Hepatocyte (in vitro differentiated cells): ENCODE results near the gene LTO1. TPM values are rescaled to one million over a fixed set of nuclear protein-coding genes. Genes with fewer than 3 reads are reported as not detected.

ENCODE experiments used
- DNase-seq: peaks from one replicate; pipeline ENCODE4 v3.0.0-alpha.2; 2016; ENCODE audit warnings: low spot score
- H2AFZ ChIP-seq: fragments of 200-600 bp; sonication (generic); 2 replicates; pipeline ENCODE4 v1.6.0; 2016; ENCODE audit warnings: antibody characterized with exemption, mild to moderate bottlenecking
- H3K27ac ChIP-seq: fragments of 200-600 bp; sonication (generic); 2 replicates; pipeline ENCODE4 v1.5.1; 2016; ENCODE audit warnings: mild to moderate bottlenecking
- H3K27me3 ChIP-seq: fragments of 200-600 bp; sonication (generic); 2 replicates; pipeline ENCODE4 v1.6.1; 2016
- H3K36me3 ChIP-seq: fragments of 200-600 bp; sonication (generic); replicated peaks from 2 replicates; pipeline ENCODE4 v1.5.1; 2016; ENCODE audit warnings: low read depth; ENCODE audit not compliant: insufficient read depth
- H3K4me1 ChIP-seq: fragments of 200-600 bp; sonication (generic); 2 replicates; pipeline ENCODE4 v1.5.1; 2016; ENCODE audit warnings: mild to moderate bottlenecking, moderate library complexity; ENCODE audit not compliant: insufficient read depth
- H3K4me2 ChIP-seq: fragments of 200-600 bp; sonication (generic); 2 replicates; pipeline ENCODE4 v1.6.0; 2016
- H3K4me3 ChIP-seq: fragments of 200-600 bp; sonication (generic); 2 replicates; pipeline ENCODE4 v1.5.1; 2016; ENCODE audit warnings: mild to moderate bottlenecking
- H3K79me2 ChIP-seq: fragments of 200-600 bp; sonication (generic); 2 replicates; pipeline ENCODE4 v1.6.0; 2017; ENCODE audit warnings: mild to moderate bottlenecking
- H3K9me2 ChIP-seq: fragments of 200-600 bp; sonication (generic); replicated peaks from 2 replicates; pipeline ENCODE4 v1.6.0; 2017; ENCODE audit warnings: mild to moderate bottlenecking; ENCODE audit not compliant: insufficient read depth
- H3K9me3 ChIP-seq: fragments of 200-600 bp; sonication (generic); 2 replicates; pipeline ENCODE4 v1.5.1; 2016; ENCODE audit warnings: low read depth, mild to moderate bottlenecking
- H4K20me1 ChIP-seq: fragments of 200-600 bp; sonication (generic); 2 replicates; pipeline ENCODE4 v1.6.0; 2016; ENCODE audit warnings: mild to moderate bottlenecking; ENCODE audit not compliant: insufficient read depth, poor library complexity, severe bottlenecking
- EZH2 ChIP-seq: fragments of 200-600 bp; sonication (generic); IDR thresholded peaks from 2 replicates; pipeline ENCODE4 v1.6.1; 2016; ENCODE audit warnings: antibody characterized with exemption, mild to moderate bottlenecking, borderline replicate concordance
- EZH2phosphoT487 ChIP-seq: fragments of 200-600 bp; sonication (generic); IDR thresholded peaks from one replicate; pipeline ENCODE4 v1.6.1; 2018; ENCODE audit warnings: antibody characterized with exemption, mild to moderate bottlenecking, low read depth, moderate library complexity; ENCODE audit not compliant: unreplicated experiment, severe bottlenecking
- WGBS: methylation state at CpG from one replicate; pipeline ENCODE4 v1.1.6; 2016; ENCODE audit warnings: low lambda C conversion rate; ENCODE audit errors: missing lambda C conversion rate; 5-methylcytosine and 5-hydroxymethylcytosine counted together
- polyA plus RNA-seq: library from polyadenylated mRNA; unstranded; fragments of >200 nt; fragmentation: Nextera tagmentation; extraction: Ambion mirVana; gene quantifications from 2 replicates; pipeline ENCODE4 v1.2.1, GENCODE V29; 2016
- total RNA-seq: library from RNA; depleted of rRNA; stranded (reverse); fragments of >200 nt; gene quantifications from 2 replicates; pipeline ENCODE4 v1.2.3, GENCODE V29; 2014
- TF ChIP-seq, protein P1 (sequence below): fragments of 200-600 bp; sonication (generic); IDR thresholded peaks from 2 replicates; pipeline ENCODE4 v1.5.1; 2016; ENCODE audit warnings: antibody characterized with exemption, mild to moderate bottlenecking; ENCODE audit not compliant: poor library complexity

LTO1 gene
- total and polyA plus RNA-seq, 2 experiments from 2014 or later: 12.6 to 13.4 TPM

DNA sequence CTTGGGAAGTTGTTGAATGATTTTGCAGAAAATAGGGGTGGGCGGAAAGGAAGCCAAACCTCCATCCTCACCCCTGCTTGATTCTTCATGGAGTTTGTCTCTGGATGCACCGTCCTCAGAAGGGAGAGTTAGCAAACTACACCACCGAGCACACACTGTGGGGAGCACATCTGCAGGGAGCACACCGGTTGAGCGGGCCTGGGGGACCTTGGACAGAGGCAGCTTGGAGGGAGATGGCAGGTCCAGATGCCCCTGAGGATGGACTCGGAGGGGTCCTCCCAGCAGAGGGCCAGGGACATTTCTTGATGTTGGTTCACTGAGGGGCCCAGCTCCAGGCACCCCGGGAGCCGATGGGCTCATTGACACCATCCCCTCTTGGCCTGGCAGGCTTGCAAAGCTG is 43.8 kb upstream of the LTO1 start:
- Histone ChIP-seq H4K20me1 (no peaks in the 10 kb centered on the region), H3K36me3 (no peaks in the 10 kb centered on the region), H3K27me3 (peaks cover 21% of the 10 kb centered on the region), H3K4me2 (no peak overlapping the region), H3K4me3 (no peak overlapping the region), H3K4me1 (no peaks in the 10 kb centered on the region), H3K9me3 (no peaks in the 10 kb centered on the region), H2AFZ (no peak overlapping the region), H3K9me2 (no peaks in the 10 kb centered on the region), H3K27ac (no peak overlapping the region), H3K79me2 (no peaks in the 10 kb centered on the region)
- WGBS: 89% methylated on average over 8 of the region's 8 CpGs
- TF ChIP-seq EZH2 (no peak), EZH2phosphoT487 (no peak)
- TF ChIP-seq, protein P1, sequence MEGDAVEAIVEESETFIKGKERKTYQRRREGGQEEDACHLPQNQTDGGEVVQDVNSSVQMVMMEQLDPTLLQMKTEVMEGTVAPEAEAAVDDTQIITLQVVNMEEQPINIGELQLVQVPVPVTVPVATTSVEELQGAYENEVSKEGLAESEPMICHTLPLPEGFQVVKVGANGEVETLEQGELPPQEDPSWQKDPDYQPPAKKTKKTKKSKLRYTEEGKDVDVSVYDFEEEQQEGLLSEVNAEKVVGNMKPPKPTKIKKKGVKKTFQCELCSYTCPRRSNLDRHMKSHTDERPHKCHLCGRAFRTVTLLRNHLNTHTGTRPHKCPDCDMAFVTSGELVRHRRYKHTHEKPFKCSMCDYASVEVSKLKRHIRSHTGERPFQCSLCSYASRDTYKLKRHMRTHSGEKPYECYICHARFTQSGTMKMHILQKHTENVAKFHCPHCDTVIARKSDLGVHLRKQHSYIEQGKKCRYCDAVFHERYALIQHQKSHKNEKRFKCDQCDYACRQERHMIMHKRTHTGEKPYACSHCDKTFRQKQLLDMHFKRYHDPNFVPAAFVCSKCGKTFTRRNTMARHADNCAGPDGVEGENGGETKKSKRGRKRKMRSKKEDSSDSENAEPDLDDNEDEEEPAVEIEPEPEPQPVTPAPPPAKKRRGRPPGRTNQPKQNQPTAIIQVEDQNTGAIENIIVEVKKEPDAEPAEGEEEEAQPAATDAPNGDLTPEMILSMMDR: no peak
- no peak for DNase-seq

DNA sequence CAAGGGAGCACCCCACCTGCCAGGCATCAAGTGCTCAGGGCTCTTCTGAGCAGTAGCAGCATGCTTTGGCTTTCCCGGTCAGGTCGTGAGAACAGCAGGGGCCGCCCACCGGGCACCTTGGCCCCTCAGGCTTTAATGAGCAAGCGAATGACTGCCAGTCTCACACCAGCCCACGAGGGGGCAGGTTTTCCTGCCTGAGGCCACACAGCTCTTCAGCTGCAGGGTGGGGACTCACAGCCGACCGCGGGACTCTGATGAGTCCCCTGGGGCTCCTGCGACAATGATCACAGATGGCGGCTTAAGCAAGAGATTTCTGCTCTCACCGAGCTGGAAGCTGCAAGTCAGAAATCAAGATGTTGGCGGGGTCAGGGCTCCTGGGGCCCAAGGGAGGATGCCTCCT is 43.0 kb upstream of the LTO1 start:
- Histone ChIP-seq H4K20me1 (no peaks in the 10 kb centered on the region), H3K27ac (no peak overlapping the region), H3K9me3 (no peaks in the 10 kb centered on the region), H3K36me3 (no peaks in the 10 kb centered on the region), H3K4me3 (no peak overlapping the region), H2AFZ (no peak overlapping the region), H3K4me2 (no peak overlapping the region), H3K4me1 (no peaks in the 10 kb centered on the region), H3K27me3 (peaks cover 21% of the 10 kb centered on the region), H3K79me2 (no peaks in the 10 kb centered on the region), H3K9me2 (no peaks in the 10 kb centered on the region)
- TF ChIP-seq EZH2phosphoT487: no peak
- TF ChIP-seq, protein P1: peak; percentile 59
- peak; percentile 71 for DNase-seq
- WGBS: 8% methylated on average over 13 of the region's 13 CpGs

DNA sequence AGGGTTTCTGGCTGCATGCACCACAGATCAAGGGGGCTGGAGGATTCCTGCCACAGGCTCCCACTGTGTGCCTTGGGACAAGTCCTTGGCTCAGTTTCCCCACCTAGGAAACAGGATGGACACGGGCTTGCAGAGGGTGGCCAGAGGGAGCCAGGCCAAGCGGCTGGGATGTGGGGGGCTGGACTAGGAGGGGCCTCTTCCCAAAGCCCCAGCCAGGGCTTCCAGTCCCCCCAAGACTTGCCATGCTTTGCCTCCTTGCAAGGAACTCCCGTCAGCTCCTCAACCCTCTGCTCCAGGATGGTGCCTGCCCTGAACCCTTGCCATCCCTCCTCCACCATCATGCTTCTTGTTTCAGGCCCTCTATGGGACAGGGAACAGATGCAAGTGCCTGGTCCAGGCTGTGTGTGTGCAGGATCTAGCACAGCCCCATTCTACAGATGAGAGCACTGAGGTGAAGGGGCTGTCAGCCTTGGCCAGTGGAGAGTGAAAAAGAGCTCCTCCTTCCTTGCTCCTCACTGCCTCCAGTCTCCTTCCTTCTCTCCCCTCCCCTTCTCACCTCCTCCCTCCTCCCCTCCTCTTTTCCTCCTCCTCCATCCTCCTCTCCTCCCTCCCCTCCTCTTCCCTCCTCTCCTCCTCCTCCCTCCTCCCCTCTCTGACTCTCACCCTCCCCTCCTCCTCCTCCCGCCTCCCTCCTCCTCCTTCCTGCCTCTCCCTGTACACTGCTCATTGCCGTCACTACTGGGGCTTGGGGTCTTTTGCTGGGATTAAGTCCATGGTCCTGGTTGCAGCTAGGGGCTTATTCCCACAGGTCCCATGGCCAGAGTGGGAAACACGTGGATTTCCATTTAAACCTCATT is 42.0 kb upstream of the LTO1 start:
- 71% methylated on average over 6 of the region's 6 CpGs for WGBS
- TF ChIP-seq EZH2: no peak
- TF ChIP-seq EZH2phosphoT487: no peak
- TF ChIP-seq, protein P1: no peak
- H3K9me2 ChIP-seq: no peaks in the 10 kb centered on the region
- no peak overlapping the region for H3K4me2 ChIP-seq
- H3K4me3 ChIP-seq: no peak overlapping the region
- H3K4me1 ChIP-seq: no peaks in the 10 kb centered on the region
- no peaks in the 10 kb centered on the region for H4K20me1 ChIP-seq
- H2AFZ ChIP-seq: no peak overlapping the region
- no peak for DNase-seq
- no peaks in the 10 kb centered on the region for H3K36me3 ChIP-seq
- peaks cover 21% of the 10 kb centered on the region for H3K27me3 ChIP-seq
- H3K79me2 ChIP-seq: no peaks in the 10 kb centered on the region
- no peaks in the 10 kb centered on the region for H3K9me3 ChIP-seq
- H3K27ac ChIP-seq: no peak overlapping the region
